ENCODE data around the gene TAPT1. TPM values are rescaled to one million over a fixed set of nuclear protein-coding genes. Genes with fewer than 3 reads are reported as not detected.
"Not testable (repeated sequence)": the region's sequence is repeated elsewhere in the genome, so short reads cannot be mapped to it uniquely, and the experiment has no call there.

TAPT1 gene
- total RNA-seq, 1 donor from 2014 or later, result 11.8 TPM

- no peak for DNase-seq (ENCODE audit: low read depth in 2 of 2)
Measured at GRCh38 chr4:16213121-16213520, 13.2 kb downstream of the TAPT1 start.

GRCh38 chr4:16212138-16212782 lies 14.0 kb downstream of the TAPT1 start:
- no peak for DNase-seq (ENCODE audit: low read depth in 2 of 2)

DNA sequence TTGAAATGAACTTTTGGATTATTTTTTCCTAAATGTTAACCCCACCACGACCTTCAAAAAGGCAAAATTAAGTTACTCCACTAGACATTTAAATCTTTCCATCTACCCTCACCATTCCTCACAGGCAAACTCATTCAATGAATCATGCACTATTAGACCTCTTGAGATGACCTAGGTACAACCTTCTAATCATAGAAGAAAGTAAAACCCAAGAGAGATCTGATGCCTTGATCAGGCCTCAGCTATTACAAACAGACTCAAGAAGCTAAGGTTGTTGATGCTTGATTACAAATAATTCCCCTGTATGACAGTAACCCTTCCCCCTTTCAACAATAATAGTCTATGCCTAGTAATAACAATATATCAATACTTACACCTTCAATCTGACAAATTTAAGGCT lies 18.9 kb downstream of the TAPT1 start:
- no peak for DNase-seq (ENCODE audit: low read depth in 2 of 2)

DNA sequence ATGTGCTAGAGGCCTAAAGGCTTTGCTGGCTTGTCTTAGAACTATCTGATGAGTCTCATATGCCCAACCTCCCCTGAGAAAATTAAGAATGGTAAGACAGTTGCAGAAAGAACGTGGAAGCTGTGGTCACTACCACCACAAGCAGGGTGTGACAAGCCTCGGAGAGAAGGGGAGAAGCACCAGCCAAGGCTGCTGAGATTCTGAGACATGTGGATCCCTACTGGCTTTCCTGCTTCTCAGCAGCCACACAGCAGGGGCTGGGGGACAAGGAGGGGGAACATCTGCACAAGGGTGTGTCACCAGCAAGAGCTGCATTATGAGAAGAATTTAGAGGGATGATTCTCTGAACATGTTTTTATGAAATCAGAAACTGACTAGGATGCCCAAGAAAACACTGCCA lies 19.4 kb downstream of the TAPT1 start:
- DNase-seq (ENCODE audit: low read depth in 2 of 2), result no peak

- no peak for DNase-seq (ENCODE audit: low read depth in 2 of 2)
Measured at GRCh38 chr4:16206301-16206700, 20.0 kb downstream of the TAPT1 start.

DNA sequence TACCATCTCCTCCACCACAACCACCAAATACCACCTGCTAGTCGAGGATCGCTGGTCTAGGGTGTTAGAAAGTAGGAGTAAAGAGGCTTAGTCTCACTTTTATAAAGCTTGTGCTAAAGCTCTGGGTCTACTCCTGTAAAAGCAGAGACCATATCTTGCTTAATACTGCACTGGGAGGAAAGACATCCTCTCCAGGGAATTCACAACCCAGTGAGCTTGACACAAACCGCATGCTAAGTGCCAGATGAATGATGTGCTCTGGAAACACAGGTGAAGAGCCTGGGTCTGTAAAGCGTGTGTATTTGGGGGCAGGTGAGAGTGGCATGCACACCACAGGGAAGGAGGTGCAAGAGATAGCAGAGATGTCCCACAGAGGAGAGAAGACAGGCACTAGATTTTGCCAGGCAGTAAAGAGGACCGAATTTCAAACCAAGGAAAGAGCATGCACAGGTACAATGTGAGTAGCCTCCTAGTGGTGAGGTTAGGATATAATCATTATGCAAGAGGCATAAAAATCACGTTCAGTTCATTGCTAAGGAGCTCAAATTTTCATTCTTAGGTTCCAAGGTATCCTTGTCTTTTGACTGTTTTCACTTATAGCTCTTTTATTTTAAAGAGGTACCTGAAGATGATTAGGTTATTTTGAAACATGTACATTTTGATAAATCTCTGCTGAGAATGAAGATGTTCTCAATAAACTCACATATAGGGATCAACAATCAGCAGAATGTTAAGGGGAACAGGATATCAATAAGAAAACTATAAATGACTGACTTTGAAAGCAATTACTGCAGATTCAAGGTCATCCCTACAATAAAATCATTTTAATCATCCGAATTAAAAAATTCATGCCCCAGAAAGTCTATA lies 20.7 kb downstream of the TAPT1 start:
- DNase-seq (ENCODE audit: low read depth in 2 of 2), result peak in 1 of 2 donors; percentile 31

GRCh38 chr4:16204505-16204904 lies 21.8 kb downstream of the TAPT1 start:
- no peak for DNase-seq (ENCODE audit: low read depth in 2 of 2)

- DNase-seq (ENCODE audit: low read depth in 2 of 2), result no peak
Measured at GRCh38 chr4:16203083-16203482, 23.2 kb downstream of the TAPT1 start.

- no peak for DNase-seq (ENCODE audit: low read depth in 2 of 2)
Measured at GRCh38 chr4:16202598-16202997, 23.7 kb downstream of the TAPT1 start.

DNA sequence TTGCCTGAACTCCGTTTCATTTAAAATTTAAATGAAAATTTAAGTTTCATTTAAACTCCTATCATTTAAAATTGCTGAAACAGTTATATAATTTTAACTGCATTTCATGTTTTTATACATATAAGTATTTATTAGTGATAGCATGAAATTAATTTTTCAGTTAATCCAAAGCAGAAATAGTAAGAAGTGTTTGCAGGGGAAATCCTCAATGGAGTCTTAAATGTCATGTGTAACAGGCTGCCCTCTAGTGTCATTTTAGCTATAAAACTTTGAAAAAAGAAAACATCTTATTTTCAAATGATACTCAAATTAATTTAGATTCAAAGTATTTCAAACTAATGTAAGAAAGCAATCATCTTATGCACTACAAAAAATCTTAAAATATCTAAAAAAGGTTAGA lies 27.2 kb downstream of the TAPT1 start:
- peak in 1 of 2 donors; percentile 49 for DNase-seq (ENCODE audit: low read depth in 2 of 2)

GRCh38 chr4:16197876-16198665 lies 28.2 kb downstream of the TAPT1 start:
- peak in 1 of 2 donors; percentile 38 for DNase-seq (ENCODE audit: low read depth in 2 of 2)

DNA sequence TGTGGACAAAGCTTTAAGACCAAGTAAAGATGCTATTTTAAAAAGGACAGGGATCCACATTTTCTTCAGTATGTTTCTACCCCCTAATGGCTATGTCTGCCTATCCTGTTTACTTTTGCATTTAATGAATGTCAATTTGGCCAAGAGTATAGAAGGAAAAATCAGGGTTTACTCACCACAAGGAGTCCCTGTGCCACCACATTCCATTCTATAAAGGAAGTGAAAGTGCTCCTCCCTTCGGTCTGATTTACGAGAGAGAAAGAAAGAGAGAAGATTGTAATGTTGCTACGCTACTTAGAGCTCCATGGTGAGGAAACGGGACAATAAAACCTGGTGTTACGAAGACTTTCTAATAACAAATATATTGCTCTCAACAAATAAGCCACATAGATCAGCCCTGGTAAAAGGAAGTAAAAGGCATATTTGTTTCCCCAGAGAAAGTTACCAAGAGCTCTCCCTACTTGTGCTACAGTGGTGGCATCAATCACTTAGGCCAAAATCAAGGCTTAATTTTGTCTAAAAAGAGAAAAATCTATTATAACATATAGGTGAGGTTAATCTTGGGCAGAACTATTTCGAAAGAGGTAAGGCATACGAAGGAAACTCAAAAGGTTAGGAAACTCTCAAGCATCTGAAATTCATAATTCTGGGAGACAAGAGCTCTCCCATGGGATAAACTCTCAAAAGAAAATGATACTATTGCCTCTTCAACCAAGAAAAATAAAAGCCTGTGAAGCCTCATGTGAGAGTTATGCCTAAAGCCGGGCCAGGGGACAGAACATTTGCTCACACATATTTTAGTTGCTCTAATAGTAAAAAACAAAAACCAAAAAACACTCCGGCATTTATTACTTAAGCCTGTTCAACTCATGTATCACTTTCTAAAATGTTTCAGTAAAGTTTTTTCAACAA lies 29.5 kb downstream of the TAPT1 start:
- peak; percentile 33 to 70 for DNase-seq (ENCODE audit: low read depth in 2 of 2)

GRCh38 chr4:16195209-16195608 lies 31.1 kb downstream of the TAPT1 start:
- DNase-seq (ENCODE audit: low read depth in 2 of 2), result no peak

GRCh38 chr4:16194798-16195197 lies 31.5 kb downstream of the TAPT1 start:
- not testable (repeated sequence) for DNase-seq (ENCODE audit: low read depth in 2 of 2)

DNA sequence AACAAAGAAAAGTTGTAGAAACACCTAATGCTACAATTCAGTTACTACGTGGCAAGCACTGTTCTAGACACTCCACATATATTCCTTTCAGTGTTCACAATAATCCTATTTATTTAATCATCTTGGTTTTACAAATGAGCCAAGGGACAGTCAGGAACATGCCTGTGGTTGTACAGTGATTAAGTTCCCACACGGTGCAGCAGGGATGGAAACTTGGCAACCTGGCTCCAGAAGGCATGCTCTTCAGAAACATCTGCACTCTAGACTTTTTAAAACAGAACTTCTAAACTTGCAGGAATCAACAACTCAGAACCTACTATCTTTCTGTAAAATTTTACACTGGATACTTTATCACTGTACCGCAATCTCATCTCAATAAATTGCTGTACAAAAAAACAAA lies 32.1 kb downstream of the TAPT1 start:
- DNase-seq (ENCODE audit: low read depth in 2 of 2), result no peak

DNA sequence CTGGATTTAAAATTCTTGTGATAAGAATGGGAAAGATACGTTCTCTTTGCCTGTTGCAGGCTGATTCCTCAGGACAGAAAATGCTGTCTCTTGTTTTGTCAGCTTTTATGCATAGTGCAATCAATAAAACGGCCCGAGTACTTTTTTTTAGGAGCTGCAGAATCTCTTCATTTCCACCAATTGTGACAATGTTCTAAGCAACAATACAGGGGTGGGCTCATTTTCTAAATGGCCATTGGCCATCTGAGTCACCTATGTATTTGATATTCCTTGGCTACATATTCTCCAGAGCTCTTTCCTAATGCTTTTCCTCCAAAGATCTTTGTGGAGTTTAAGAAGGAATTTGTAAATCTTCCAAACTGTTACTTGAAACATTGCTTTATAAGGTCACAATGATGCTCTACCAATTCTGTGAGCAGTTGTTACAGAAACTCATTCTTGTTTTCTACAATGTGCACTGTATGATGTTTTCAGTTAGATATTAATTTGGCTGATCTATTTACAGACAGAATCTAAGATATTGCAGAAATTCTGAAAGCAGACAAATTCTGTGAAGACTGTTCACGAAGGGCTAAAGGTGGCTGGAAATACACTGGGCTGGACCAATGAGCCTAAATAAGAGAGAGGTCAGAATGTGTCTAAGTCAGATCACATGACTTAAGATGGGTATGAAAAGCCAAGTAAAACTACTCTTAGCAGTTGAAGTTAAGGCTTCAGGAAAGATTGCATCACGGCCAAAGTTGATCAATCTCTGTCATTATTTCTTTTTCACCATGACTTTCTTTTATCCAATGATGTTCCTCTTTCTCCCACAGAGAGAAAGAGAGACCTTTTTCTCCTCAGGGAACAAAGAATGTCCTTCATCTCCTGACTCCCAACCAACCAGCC lies 33.4 kb downstream of the TAPT1 start:
- DNase-seq (ENCODE audit: low read depth in 2 of 2), result peak in 1 of 2 donors; percentile 56

- DNase-seq (ENCODE audit: low read depth in 2 of 2), result no peak
Measured at GRCh38 chr4:16192057-16192456, 34.2 kb downstream of the TAPT1 start.

- DNase-seq (ENCODE audit: low read depth in 2 of 2), result no peak
Measured at GRCh38 chr4:16187455-16187854, 38.8 kb downstream of the TAPT1 start.

- DNase-seq (ENCODE audit: low read depth in 2 of 2), result no peak
Measured at GRCh38 chr4:16186986-16187385, 39.3 kb downstream of the TAPT1 start.

DNA sequence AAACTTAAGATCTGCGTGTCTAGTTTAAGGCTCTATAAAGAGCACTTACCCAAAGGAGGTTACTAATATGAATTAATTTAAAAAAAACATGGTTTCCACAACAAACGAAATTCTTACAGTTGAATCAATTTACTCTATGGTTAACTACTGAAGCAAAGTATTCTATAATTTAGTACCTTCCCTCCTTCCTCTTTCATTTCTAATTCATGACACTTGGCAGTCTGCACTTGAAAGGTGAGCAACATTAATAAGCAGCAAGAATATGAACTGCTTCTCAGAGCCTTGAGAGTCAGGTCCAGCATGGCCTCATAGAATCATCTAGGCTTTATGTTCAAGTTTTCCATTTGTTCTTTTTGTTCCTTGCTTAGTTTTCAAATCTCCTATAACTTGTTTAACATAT lies 42.7 kb downstream of the TAPT1 start:
- no peak for DNase-seq (ENCODE audit: low read depth in 2 of 2)

All from dermis microvascular lymphatic vessel endothelial cell (primary cell).